Activated naive CD8-positive, alpha-beta T cell treated with anti-CD3 and anti-CD28 coated beads, Interleukin-2, amount 50 U/mL, for 16 hours (primary cell): Measurements from ENCODE around the gene FER.
"Not testable (repeated sequence)": the region's sequence is repeated elsewhere in the genome, so short reads cannot be mapped to it uniquely, and the experiment has no call there.

Experiments
- DNase-seq: peaks from one replicate; pipeline ENCODE4 v3.0.0-alpha.2; 2020; ENCODE audit warnings: low read depth, low spot score

FER gene

DNA sequence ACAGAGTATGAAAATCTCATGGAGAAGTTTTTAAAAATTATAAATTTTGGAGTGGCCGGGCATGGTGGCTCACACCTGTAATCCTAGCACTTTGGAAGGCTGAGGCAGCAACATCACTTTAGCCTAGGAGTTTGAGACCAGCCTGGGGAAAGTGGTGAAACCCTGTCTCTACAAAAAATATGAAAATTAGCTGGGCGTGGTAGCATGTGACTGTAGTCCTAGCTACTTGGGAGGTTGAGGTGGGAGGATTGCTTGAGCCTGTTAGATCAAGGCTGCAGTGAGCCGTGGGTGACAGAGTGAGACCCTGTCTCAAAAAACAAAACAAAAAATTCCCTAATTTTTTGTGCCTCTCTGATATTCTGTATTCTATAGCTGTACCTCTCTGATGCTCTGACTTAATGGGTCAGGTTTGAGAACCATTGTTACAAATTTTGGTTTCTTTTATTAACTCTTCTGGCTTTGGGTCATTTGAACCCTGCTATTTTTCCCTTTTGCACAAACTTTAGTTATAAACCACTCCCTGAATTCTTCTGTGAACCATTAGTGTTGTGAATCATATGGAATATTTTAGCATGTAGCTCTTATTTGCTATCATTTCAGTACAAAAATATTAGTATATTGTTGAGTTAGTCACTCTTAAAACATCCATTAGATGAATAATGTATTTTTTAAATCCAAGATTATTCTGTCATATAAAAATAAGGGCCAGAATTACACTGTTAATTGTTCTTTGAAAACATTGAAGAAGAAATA lies 51.0 kb downstream of the FER start:
- DNase-seq, result no peak

DNA sequence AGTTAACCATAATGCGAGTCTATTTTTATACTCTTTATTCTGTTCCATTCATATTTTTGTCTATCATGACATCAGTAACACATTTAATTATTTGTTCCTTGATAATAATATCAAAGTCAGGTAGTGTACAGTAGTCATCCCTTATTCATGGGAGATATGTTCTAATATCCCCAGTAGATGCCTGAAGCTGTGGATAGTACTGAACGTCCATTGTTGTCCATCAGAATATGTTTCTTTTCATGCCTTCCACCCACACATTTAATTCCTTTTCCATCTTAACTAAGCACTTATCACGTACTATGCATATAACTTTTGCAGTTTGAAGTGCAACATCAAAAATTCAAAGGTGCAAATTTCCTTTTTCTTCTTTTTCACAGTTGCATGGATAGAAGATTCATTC lies 53.6 kb downstream of the FER start:
- no peak for DNase-seq

DNA sequence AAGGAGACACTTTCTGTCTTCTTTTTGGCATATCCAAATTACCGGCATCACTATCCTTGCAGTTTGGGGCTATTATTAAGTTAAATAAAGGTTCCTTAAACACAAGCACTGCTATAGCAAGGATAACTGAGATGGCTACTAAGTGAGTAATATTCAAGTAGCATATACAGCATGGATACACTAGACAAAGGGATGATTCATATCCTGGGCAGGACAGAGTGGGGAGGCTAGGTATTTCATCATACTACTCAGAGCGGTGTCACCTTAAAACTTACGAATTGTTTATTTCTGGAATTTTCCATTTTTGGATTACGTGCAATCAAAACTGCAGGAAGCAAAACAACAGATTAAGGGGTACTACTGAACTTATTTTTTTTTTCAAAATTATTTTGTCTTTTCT lies 54.1 kb downstream of the FER start:
- no peak for DNase-seq

DNA sequence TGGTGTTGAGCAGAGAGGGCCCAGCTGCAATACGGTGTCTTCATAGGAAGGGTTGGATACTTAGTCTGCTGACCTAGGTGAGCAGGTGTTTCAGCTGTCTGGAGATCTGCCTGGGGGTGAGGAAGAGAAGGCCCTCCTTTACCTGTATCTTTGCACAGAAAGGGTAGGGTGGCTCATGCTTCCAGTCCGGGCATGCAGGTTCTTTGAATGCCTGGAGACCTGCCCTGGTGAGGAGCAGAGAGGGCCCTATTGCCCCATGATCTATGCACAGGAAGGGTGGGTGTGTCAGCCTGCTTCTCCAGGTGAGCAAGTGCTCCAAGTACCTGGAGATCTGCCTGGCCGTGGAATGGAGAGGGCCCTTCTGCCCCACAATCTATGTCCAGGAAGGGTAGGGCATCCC lies 63.0 kb downstream of the FER start:
- DNase-seq, result no peak

DNA sequence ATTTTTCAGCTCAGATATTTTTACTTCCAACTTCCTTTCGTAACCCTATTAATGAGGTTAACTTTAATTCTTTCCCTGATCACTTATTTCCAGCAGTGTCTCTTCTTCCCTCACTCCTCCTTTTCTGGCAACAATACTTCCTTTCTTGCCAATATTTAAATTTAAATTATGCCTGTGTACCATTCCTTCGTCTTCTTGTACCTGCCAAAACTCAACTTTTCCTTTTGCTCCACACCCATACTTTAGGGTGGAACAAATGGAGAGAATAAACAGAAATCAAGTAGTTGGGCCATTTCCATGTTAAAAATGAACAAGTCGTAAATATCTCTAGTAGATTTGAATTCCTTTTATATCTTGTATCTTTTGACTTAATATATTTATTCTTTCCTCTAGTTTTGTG lies 66.0 kb downstream of the FER start:
- DNase-seq, result no peak

DNA sequence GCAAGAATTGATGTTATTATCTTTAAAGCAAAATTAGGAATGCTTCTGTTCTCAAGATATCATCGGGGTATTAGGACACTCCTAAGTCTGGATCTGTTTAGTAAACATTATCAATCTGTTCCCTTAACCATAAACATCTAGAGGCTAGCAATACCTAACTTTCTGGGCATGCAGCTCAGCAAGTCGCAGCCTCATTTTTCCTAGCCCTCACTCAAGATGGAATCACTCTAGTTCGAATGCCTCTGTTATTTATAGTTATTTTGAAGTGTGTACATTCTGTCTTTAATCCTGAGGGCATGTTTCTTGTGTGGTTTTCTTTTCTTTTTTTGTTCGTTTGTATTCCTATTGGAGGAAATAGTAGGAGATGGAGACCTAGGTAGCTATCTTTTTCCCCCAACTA lies 66.9 kb downstream of the FER start:
- no peak for DNase-seq

DNA sequence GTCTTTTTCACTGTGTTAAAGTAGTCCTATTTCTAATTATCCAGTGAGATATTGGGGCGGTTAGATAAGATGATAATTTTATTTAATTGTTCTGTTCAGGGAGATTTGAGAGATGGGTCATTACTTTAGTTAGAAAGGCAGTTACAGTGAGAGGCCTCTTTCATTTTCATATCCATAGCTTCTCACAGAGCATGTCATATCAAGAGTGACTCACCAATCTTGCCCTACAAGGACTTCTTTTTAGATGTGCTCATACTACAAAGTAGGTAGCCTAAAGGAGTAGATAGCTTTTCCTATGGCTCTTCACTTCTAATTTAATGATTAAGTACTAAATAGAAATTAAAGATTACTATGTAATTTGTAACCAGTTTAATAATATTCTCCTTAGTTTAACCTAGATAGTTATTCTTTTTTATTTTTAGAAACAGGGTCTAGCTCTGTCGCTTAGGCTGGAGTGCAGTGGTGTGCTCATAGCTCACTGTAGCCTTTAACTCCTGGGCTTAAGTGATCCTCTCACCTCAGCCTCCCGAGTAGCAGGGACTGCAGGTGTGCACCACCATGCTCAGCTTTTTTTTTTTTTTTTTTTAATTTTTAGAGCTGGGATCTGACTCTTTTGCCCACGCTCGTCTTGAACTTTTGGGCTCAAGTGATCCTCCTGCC lies 71.0 kb downstream of the FER start:
- DNase-seq, result no peak

DNA sequence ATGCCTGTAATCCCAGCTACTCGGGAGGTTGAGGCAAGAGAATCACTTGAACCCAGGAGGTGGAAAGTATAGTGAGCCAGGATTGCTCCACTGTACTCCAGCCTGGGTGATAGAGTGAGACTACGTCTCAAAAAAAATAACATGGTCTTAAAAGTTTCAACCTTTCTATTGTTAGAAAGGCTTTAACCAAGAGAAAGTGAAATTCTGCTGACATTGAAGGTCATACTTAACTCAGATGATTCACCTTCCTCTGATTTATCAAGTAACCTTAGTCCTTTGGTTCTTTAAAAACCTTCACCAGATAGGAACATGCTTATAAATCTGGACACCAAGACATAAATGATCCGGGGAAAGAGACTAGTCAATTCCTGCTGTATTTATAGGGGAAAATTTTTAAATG lies 73.3 kb downstream of the FER start:
- no peak for DNase-seq

DNA sequence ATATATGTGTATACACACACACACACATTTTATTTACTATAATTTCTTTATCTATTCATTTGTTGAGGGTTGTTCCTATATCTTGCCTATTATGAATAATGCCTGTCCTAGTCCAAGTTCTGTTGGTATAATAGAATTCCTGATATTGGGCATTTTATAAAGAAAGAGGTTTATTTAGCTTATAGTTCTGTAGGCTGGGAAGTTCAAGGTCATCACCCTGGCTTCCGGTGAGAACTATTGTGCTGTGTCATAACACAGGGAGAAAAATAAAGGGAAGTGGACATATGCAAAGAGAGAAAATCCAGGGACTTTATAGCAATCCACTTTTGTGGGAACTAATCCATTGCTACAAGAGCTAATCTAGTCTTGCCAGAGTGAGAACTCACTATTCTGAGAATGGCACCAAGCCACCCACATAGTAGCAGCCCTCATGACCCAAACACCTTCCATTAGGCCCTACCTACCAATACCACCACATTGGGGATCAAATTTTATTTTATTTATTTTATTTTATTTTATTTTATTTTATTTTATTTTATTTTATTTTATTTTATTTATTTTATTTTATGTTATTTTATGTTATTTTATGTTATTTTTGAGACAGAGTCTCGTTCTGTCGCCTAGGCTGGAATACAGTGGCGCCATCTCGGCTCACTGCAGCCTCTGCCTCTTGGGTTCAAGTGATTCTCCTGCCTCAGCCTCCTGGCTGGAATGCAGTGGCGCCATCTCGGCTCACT lies 74.7 kb downstream of the FER start:
- no peak for DNase-seq

DNA sequence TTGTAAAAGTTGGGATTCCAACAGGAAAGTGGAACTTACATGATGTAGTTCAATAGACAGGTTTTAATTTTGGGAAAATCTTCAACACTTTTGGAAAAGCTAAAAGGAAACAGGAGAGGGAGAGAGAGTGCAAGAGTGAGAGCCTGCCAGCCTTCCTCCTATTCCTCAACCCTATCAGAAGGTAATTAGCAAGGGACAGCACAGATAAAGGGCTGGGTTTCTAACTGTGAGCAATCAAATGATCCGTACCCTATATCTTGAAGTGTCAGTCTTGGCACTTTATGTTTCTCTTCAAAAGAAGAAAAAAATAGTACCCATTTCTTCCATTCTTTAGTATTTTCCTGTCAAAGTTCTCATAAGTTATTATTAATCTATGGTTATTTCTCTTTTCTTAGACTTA lies 79.4 kb downstream of the FER start:
- no peak for DNase-seq

DNA sequence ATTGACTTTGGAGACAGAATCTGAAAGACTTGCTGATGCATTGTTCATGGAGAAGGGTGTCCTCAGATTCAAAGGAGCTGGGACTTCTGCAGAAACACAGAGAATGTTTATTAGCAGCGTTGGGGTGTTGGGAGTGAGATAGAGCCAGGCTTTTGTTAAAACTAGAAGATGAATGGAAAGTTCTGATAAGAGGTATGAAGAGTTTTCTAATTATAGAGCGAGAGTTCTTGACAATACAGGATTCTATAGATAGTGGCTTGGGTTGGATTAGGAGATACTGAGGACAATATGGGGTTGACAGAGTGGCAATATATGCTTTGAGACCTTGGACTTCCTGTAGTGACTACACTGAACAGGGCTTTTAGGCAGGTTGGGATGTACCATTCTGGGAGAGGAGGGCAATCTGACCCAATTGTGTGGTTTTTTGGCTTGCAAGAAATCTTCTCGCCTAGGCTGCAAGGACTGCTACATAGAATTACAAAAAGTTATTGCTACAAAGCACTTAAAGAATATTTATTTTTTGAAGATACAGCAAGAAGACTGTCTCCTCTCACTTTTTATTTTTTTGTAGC lies 83.1 kb downstream of the FER start:
- DNase-seq, result no peak

DNA sequence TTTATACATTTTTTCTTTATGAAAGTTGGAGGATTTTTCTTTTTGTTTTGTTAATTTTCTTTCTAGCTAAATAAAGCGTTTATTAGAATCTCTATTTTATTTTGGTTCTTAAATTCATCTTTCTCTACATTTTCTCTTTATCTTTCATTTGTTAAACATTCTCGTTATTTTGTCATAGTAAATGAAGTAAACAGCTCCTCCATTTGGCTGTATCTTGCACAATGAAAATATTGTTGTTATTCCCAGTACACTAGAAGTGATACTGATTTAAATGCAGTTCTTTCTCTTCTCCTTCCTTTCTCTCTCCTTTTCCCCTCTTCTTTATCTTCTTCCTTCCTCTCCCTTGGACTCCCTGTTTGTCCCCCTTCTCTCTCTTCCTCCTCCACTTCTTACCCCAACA lies 88.8 kb downstream of the FER start:
- DNase-seq, result no peak

DNA sequence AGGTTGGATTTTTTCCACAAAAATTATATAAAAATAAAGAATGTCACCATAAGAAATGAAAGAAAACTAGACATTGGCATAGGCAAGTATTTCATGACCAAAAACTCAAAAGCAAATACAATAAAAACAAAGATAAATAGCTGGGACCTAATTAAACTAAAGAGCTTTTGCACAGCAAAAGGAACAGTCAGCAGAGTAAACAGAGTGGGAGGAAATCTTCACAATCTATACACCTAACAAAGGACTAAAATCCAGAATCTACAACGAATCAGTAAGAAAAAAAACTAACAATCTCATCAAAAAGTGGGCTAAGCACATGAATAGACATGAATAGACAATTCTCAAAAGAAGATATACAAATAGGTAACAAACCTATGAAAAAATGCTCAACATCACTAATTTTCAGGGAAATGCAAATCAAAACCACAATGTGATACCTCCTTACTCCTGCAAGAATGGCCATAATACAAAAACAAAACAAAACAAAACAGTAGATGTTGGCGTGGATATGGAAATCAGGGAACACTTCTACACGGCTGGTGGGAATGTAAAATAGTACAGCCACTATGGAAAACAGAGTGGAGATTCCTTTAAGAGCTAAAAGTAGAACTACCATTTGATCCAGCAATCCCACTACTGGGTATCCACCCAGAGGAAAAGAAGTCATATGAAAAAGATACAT lies 94.7 kb downstream of the FER start:
- DNase-seq, result not testable (repeated sequence)

DNA sequence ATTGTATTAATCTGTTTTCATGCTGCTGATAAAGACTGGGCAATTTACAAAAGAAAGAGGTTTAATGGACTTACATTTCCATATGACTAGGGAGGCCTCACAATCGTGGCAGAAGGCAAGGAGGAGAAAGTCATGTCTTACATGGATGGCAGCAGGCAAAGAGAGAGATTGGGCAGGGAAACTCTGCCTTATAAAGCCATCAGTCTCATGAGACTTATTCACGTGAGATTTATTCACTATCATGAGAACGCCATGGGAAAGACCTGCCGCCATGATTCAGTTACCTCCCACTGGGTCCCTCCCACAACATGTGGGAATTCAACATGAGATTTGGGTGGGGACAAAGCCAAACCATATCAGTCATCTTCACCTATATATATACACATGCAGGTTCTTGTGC lies 103.4 kb downstream of the FER start:
- DNase-seq, result not testable (repeated sequence)

DNA sequence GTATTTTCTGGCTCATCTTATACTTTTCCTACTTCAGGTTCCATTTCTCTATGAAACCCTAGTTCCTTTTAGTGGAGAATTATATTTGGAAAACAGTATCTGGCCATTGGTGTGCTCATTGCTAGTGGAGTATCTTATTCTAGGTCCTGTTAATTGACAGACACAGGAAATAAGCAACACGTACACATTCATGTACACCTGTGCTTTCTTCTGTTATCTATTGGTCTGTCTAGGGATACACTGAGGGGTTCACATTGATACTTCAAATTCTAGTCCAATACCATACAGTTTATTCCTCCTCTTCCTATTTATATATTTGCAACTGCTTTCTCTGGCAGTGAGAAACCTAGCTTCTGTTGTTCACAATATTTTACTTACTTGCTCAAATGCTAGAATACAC lies 110.2 kb downstream of the FER start:
- DNase-seq, result no peak

DNA sequence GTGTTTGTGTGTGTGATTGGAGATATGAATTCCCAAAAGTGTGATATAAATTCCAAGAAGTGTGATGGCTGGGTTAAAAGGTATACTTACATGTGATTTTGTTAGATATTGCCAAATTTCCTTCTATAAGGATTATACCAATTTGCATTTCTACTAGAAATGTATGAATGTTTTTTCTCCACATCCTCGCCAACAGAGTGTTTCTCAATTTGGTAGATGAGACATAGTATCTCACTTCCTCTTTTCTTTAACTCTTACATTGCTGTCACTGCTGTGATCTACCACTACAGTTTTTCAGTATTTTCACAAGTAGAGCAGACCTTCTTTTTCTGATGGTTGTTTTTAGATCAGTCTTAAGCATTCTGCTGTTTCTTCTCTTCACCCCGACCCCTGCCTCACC lies 111.3 kb downstream of the FER start:
- no peak for DNase-seq

DNA sequence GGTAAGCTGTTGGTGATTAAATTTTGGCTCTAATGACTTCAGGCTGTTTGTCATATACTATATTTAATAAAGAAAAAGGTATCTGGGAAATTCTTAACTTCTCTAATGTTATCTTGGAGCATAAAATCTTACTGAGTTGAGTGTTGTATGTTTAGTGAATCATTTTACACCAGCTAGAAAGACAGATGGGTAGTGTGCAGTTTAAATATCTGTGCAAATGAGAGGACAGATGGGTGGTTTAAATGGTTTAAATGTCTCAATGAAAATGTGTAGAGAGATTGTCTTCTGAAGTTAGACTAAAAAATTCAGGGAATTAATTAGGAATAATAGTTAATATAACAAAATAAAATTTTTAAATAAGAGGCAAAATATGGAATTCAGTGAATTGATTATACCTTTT lies 114.5 kb downstream of the FER start:
- DNase-seq, result no peak

DNA sequence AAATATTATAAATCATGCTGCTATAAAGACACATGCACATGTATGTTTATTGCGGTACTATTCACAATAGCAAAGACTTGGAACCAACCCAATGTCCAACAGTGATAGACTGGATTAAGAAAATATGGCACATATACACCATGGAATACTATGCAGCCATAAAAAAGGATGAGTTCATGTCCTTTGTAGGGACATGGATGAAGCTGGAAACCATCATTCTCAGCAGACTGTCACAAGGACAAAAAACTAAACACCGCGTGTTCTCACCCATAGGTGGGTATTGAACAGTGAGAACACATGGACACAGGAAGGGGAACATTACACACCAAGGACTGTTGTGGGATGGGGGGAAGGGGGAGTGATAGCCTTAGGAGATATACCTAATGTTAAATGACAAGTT lies 118.4 kb downstream of the FER start:
- DNase-seq, result not testable (repeated sequence)

DNA sequence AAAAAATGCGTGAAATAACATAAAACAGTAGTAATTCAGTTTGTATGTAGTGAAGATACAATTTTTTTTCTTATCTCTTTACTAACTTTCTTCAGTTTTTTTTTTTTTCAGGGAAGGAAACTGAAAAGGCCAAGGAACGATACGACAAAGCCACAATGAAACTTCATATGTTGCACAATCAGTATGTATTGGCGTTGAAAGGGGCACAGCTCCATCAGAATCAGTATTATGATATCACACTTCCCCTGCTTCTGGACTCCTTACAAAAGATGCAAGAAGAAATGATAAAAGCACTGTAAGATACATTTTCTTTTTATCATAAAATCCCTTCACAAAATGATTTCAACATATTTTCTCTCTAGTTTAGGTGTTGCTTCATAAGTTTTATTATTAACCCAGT lies 120.0 kb downstream of the FER start:
- DNase-seq, result no peak

DNA sequence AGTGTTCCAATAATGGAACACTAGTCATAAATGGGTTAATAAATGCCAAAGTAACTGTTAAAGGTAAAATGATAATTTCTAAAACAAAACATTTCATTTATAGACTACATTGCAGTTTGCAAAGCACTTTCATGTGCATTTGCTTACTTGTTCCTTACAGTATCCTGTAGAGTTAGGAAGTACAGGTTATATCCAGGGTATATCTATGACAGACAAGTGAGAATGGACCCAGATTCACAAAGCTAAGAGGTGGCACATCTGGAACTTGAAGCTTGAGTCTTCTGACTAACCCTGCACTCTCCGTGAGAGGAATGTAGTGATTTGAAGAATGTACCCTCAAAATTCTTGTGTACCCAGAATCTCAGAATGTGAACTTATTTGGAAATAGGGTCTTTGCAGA lies 121.4 kb downstream of the FER start:
- DNase-seq, result no peak

DNA sequence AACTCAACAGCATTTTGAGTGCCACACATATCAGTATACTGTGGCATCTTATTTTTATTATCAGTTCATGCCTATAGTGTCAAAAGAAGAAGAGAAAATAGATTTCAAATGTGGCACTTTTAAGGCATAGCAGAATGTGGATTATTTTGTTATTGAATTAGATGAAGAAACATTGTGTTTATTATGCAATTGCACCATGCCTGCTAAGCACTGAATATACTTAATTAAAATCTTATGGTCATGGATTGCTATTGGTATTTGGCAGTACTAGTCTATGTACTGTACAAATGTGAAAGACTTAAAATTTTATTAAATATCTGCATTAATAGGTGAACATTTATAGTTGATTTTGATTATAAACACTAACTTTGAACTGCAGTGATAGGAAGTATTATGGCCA lies 128.8 kb downstream of the FER start:
- DNase-seq, result no peak

DNA sequence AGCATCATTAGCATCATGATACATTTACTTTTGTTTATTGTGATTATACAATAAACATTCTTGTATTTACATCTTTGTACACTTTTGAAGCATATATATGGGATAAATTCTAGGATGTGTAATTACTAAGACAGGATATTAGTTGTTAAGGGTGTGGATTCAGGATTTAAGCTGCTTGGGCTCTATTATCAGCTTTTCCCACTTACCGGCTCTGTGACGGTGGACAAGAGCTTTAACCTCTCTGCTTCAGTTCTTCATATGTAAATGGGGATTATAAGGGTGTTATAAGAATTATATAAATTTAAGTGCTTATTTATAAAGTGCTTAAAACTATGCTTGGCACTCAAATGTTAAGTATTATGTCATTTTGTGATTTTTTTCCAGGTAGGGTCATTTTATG lies 131.1 kb downstream of the FER start:
- no peak for DNase-seq
